Subcutaneous preadipocyte (primary cell): Measurements from ENCODE around the gene TPRX2. TPM values are rescaled to one million over a fixed set of nuclear protein-coding genes. Genes with fewer than 3 reads are reported as not detected.

Source experiments
- total RNA-seq: library from RNA; depleted of rRNA; stranded (reverse); fragments of >200 nt; gene quantifications from 2 replicates; pipeline ENCODE4 v1.2.3, GENCODE V29; 2012

TPRX2 gene, protein sequence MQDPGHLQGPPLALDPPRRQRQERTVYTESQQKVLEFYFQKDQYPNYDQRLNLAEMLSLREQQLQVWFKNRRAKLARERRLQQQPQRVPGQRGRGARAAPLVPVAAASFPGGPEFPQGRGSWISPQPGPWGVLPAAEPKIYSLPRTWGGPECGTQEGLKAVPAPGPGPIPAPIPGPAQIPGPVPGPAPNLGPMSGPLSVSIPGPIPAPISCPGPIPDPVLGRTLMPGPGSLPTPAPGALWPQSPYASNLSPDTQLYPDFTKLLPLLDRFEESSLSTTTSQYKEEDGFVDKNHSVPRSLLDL
- not detected in 2 replicates for total RNA-seq

GRCh38 chr19:47858646-47859285, at the start of gene TPRX2:
TSS of gene TPRX2 (plus strand) at chr19:47859235. CDS start at chr19:47859247, 12 bp downstream.

GRCh38 chr19:47821460-47822020, 37.5 kb upstream of the TPRX2 start, which contains the start of gene CRX:
TSS of gene CRX (plus strand) at chr19:47821937. CDS start at chr19:47834444, 12,507 bp downstream.

DNA sequence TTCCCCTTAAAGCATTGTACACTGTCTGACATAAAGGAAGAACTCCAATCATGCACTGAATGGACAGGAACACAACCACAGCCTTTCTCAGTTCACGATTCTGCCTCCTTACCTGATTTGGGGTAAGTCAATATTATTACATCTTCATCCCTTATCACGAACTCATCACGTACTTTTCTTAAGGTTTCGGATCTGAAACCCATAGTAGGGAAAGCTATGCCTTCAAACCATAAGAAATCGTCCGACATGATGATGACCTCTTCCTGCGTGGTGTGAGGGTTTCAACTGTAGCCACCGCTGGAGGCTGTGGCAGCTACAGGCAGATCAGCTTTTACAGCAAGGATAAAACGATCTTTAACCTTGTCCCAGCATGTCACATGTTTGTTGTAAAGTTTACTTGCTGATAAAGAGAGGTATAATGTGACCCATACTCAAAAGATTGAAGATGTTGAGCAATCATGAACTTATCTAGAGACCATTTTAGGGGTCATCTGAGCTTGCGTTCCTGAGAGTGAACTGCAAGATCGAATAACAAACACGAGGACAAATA, 27.1 kb downstream of the TPRX2 start, which contains the start of gene SULT2A1:
SULT2A1 (minus strand) TSS at position 306 of the 550 bp plus-strand sequence; CDS start at position 248, 58 bp downstream.

Other genes with a start within 250 kb of the TPRX2 start
- 123 and 126 TPM in 2 replicates for gene EHD2, start 145.8 kb upstream of the TPRX2 start, total RNA-seq
- 36.0 and 42.8 TPM in 2 replicates for gene NOP53, start 113.7 kb upstream of the TPRX2 start, total RNA-seq
- gene SELENOW, start 80.5 kb upstream of the TPRX2 start, total RNA-seq, result 153 and 164 TPM in 2 replicates
- not detected in 2 replicates for gene TPRX1, start 54.7 kb upstream of the TPRX2 start, total RNA-seq
- gene CRX, start 37.3 kb upstream of the TPRX2 start, total RNA-seq, result not detected in 2 replicates
- gene SULT2A1, start 27.1 kb downstream of the TPRX2 start, total RNA-seq, result not detected in 2 replicates
- gene BSPH1, start 132.9 kb downstream of the TPRX2 start, total RNA-seq, result not detected in 2 replicates
- gene ELSPBP1, start 135.4 kb downstream of the TPRX2 start, total RNA-seq, result not detected in 2 replicates
- gene CABP5, start 184.8 kb downstream of the TPRX2 start, total RNA-seq, result not detected in 2 replicates